Activated CD4-positive, alpha-beta T cell treated with anti-CD3 and anti-CD28 coated beads for 36 hours (primary cell): Measurements from ENCODE around the gene HMOX2. TPM values are rescaled to one million over a fixed set of nuclear protein-coding genes. Genes with fewer than 3 reads are reported as not detected.

Experiments used
- ATAC-seq: fragments of 200-7000 bp; cut with Tn5 transposase; one replicate; pipeline ENCODE4 v1.10.0; 2021; ENCODE audit warnings: mild to moderate bottlenecking, moderate library complexity
- CTCF ChIA-PET: fragments of 350-600 bp; sonication (Branson Sonifier 250); formaldehyde crosslinking; loops from one replicate; lab custom pipeline; 2021; ENCODE audit warnings: antibody characterized with exemption; lab: Charles Lee
- POLR2A ChIA-PET: fragments of 350-600 bp; sonication (Branson Sonifier 250); formaldehyde crosslinking; loops from one replicate; lab custom pipeline; 2021; ENCODE audit warnings: antibody characterized with exemption, inconsistent platforms; lab: Charles Lee
- DNase-seq: peaks from one replicate; pipeline ENCODE4 v3.0.0-alpha.2; 2020
- H3K27ac Mint-ChIP-seq: one replicate; pipeline ENCODE4 v1.8.0; 2021; ENCODE audit warnings: mixed read lengths
- H3K27me3 Mint-ChIP-seq: one replicate; pipeline ENCODE4 v1.8.0; 2021; ENCODE audit warnings: mixed read lengths
- H3K36me3 Mint-ChIP-seq: one replicate; pipeline ENCODE4 v1.8.0; 2021; ENCODE audit warnings: low read depth, mixed read lengths
- H3K4me1 Mint-ChIP-seq: one replicate; pipeline ENCODE4 v1.8.0; 2021; ENCODE audit warnings: mixed read lengths
- H3K4me3 Mint-ChIP-seq: one replicate; pipeline ENCODE4 v1.8.0; 2021; ENCODE audit warnings: mild to moderate bottlenecking, moderate library complexity, mixed read lengths
- H3K9me3 Mint-ChIP-seq: one replicate; pipeline ENCODE4 v1.8.0; 2021; ENCODE audit warnings: low read depth, mixed read lengths
- intact Hi-C, 2 experiments: fragments of 100-400 bp; cut with DNase I in 1 of 2; cut with micrococcal nuclease in 1 of 2; formaldehyde crosslinking; loops; one replicate each; pipeline versions ENCODE4 v1.14.2 to v1.15.1; 2022 to 2024; cut with DNase I, micrococcal nuclease
- total RNA-seq, 2 experiments: library from RNA; stranded (reverse); gene quantifications; one replicate each; pipeline ENCODE4 v1.2.3, GENCODE V29; 2021

HMOX2 gene
- total RNA-seq, 2 experiments from 2014 or later, result 67.7 to 80.2 TPM

GRCh38 chr16:4512473-4512872 lies 36.3 kb downstream of the HMOX2 start:
- intact Hi-C loops, result no loop called here
- H3K9me3 Mint-ChIP-seq, result no peaks in the 10 kb centered on the region
- CTCF ChIA-PET, result interaction anchor here (1.4 kb wide), 1 partner anchor 49 kb away, joined by 5 read pairs; no protein-coding TSS in a partner anchor
- H3K27ac Mint-ChIP-seq, result no peak overlapping the region
- ATAC-seq (no peak), DNase-seq (no peak)
- H3K4me3 Mint-ChIP-seq, result no peak overlapping the region
- POLR2A ChIA-PET, result no interaction called here
- peaks cover 43% of the 10 kb centered on the region for H3K36me3 Mint-ChIP-seq
- no peaks in the 10 kb centered on the region for H3K27me3 Mint-ChIP-seq
- H3K4me1 Mint-ChIP-seq, result peaks cover 41% of the 10 kb centered on the region

DNA sequence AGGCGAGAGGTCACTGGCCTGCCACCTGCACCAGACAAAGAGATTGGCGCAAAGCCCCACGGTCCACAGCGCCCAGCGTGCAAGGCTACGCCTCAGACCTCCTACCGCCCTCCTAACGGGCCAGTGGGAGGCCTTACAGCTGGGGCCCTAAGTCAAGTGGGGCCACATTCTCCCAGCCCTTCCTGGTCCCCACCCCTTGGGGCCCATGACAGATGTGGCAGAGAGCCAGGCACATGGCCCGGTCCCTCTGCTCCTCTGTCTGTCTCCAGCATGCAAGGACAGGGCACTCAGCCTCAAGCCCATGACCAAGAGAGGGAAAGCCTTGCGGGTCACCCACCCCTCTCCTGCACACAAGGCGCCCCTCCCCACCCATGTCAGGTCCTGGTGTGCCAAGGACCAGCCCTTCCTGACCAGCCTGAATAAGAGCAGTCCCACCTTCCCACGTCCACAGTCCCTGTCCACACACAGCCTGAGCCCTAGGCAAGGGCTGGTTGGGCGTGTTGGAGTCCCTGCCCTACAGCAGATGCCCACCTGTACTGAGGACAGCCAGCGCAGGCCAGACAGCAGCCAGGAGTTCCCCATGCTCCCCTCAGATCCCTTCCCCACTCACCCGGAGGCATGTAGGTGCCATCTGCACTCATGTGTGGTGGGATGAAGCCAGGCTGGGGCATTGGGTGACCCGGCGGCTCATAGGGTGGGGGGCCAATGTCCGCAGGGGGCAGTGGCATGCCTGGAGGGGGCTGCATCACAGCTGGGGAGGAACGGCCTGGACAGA lies 37.1 kb downstream of the HMOX2 start:
- CTCF ChIA-PET, result interaction anchor here (0.6 to 3.5 kb wide), 3 partner anchors 7 to 243 kb away, joined by 3 to 19 read pairs (median 11); no protein-coding TSS in a partner anchor
- ATAC-seq (no peak), DNase-seq (no peak)
- peaks cover 39% of the 10 kb centered on the region for H3K4me1 Mint-ChIP-seq
- H3K27me3 Mint-ChIP-seq, result no peaks in the 10 kb centered on the region
- peak overlapping the region; percentile 40 for H3K27ac Mint-ChIP-seq
- H3K9me3 Mint-ChIP-seq, result no peaks in the 10 kb centered on the region
- intact Hi-C loops, result no loop called here
- H3K4me3 Mint-ChIP-seq, result no peak overlapping the region
- POLR2A ChIA-PET, result no interaction called here
- peaks cover 35% of the 10 kb centered on the region for H3K36me3 Mint-ChIP-seq

DNA sequence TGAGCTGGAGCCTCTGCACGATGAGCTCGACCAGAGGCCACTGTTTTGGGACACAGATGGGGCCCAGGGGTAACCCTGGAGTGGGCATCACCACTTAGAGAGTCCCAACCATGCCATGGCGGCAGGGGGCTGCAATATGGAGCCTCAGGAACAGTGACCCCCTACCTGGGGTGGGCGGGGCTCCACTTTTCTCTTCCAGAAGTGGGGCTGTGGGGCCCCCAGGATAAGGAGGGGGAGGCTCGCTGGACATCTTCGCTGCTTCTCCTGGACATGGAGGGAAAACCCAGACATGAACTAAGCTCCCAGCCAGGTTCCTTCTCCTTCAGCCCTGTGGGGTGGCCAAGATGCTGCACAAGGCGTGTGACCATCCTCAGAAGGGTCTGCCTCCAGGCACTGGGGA lies 37.7 kb downstream of the HMOX2 start:
- intact Hi-C loops, result no loop called here

GRCh38 chr16:4514606-4515005 lies 38.4 kb downstream of the HMOX2 start:
- DNase-seq, result no peak
- ChIA-PET CTCF (interaction anchor here (0.9 to 3.5 kb wide), 6 partner anchors 9 to 109 kb away, joined by 3 to 19 read pairs (median 7); no protein-coding TSS in a partner anchor), POLR2A (interaction anchor here (0.7 kb wide), 1 partner anchor 429 kb away, joined by 3 read pairs; no protein-coding TSS in a partner anchor)
- Mint-ChIP-seq H3K27ac (peak overlapping the region; percentile 68), H3K9me3 (no peaks in the 10 kb centered on the region), H3K36me3 (peaks cover 25% of the 10 kb centered on the region), H3K4me3 (no peak overlapping the region), H3K27me3 (no peaks in the 10 kb centered on the region), H3K4me1 (peaks cover 43% of the 10 kb centered on the region)
- intact Hi-C loops, result no loop called here
- ATAC-seq, result no peak

More for the DNA sequence above, 37.7 kb downstream of the HMOX2 start:
- CTCF ChIA-PET, result interaction anchor here (0.6 to 3.5 kb wide), 4 partner anchors 8 to 243 kb away, joined by 3 to 19 read pairs (median 10); no protein-coding TSS in a partner anchor
- H3K27ac Mint-ChIP-seq, result peak overlapping the region; percentile 37
- H3K27me3 Mint-ChIP-seq, result no peaks in the 10 kb centered on the region
- H3K4me3 Mint-ChIP-seq, result no peak overlapping the region
- H3K4me1 Mint-ChIP-seq, result peaks cover 43% of the 10 kb centered on the region
- POLR2A ChIA-PET, result no interaction called here
- no peak for ATAC-seq
- DNase-seq, result no peak
- H3K9me3 Mint-ChIP-seq, result no peaks in the 10 kb centered on the region
- H3K36me3 Mint-ChIP-seq, result peaks cover 31% of the 10 kb centered on the region

GRCh38 chr16:4515611-4516233 lies 39.5 kb downstream of the HMOX2 start:
- H3K4me1 Mint-ChIP-seq, result peaks cover 43% of the 10 kb centered on the region
- H3K9me3 Mint-ChIP-seq, result no peaks in the 10 kb centered on the region
- no peaks in the 10 kb centered on the region for H3K27me3 Mint-ChIP-seq
- intact Hi-C loops, result loop anchor here in 1 of 2 experiments (2.0 kb wide), 1 partner anchor 69 kb away; no protein-coding TSS in a partner anchor
- H3K36me3 Mint-ChIP-seq, result peaks cover 16% of the 10 kb centered on the region
- DNase-seq (no peak), ATAC-seq (peak; percentile 42)
- peak overlapping the region; percentile 15 for H3K4me3 Mint-ChIP-seq
- POLR2A ChIA-PET, result no interaction called here
- CTCF ChIA-PET, result interaction anchor here (0.6 to 3.5 kb wide), 6 partner anchors 10 to 113 kb away, joined by 3 to 19 read pairs (median 7); no protein-coding TSS in a partner anchor
- H3K27ac Mint-ChIP-seq, result peak overlapping the region; percentile 68

GRCh38 chr16:4517812-4518680 lies 41.8 kb downstream of the HMOX2 start:
- ChIA-PET CTCF (interaction anchor here (0.6 to 2.6 kb wide), 6 partner anchors 11 to 147 kb away, joined by 3 to 8 read pairs (median 4); no protein-coding TSS in a partner anchor), POLR2A (no interaction called here)
- H3K4me3 Mint-ChIP-seq, result no peak overlapping the region
- no peaks in the 10 kb centered on the region for H3K9me3 Mint-ChIP-seq
- no peaks in the 10 kb centered on the region for H3K27me3 Mint-ChIP-seq
- intact Hi-C loops, result loop anchor here in 1 of 2 experiments (1.0 to 2.0 kb wide), 2 partner anchors 30 to 67 kb away; no protein-coding TSS in a partner anchor
- DNase-seq (peak; percentile 38), ATAC-seq (no peak)
- peaks cover 39% of the 10 kb centered on the region for H3K4me1 Mint-ChIP-seq
- H3K36me3 Mint-ChIP-seq, result peaks cover 3% of the 10 kb centered on the region
- peak overlapping the region; percentile 47 for H3K27ac Mint-ChIP-seq

DNA sequence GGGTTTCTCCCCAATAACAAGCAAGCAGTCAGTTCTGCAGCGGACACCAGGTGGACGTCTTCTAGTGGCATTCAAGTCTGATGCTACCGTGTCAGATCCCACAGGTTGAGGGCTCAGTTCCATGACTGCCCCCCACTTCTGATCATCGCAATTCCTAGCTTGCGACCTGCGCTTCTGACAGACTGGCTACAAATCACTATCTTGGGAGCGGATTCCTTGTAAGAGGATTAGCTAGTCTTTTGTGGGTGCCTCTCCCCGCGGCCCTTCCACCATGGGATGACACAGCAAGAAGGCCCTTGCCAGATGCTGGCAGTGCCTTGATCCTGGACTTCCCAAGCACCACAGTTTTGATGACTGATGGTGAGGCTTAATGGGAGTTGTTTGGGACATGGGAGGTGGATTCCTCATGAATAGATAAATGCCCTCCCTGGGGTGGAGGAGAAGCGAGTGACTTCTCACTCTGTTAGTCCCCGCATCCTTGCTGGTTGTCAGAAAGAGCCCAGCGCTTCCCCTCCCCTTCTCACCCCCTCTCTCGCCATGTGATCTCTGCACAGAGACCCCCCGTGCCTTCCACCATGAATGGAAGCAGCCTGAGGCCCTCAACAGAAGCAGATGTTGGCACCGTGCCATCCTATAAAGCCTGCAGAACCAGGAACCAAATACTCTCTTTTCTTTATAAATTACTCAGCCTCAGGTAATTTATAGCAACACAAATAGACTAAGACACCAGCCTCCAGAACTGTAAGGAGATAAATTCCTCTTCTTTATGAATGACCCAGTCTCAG lies 43.3 kb downstream of the HMOX2 start:
- ChIA-PET POLR2A (interaction anchor here (0.9 kb wide), 1 partner anchor 19 kb away, joined by 3 read pairs; no protein-coding TSS in a partner anchor), CTCF (interaction anchor here (0.7 to 2.6 kb wide), 4 partner anchors 10 to 38 kb away, joined by 3 to 8 read pairs (median 4); no protein-coding TSS in a partner anchor)
- H3K27ac Mint-ChIP-seq, result no peak overlapping the region

GRCh38 chr16:4520913-4521312 lies 44.7 kb downstream of the HMOX2 start:
- POLR2A ChIA-PET, result no interaction called here
- intact Hi-C loops, result no loop called here

More for the DNA sequence above, 43.3 kb downstream of the HMOX2 start:
- Mint-ChIP-seq H3K4me1 (peaks cover 26% of the 10 kb centered on the region), H3K36me3 (no peaks in the 10 kb centered on the region), H3K4me3 (no peak overlapping the region), H3K9me3 (no peaks in the 10 kb centered on the region), H3K27me3 (no peaks in the 10 kb centered on the region)
- ATAC-seq (no peak), DNase-seq (no peak)
- intact Hi-C loops, result no loop called here

DNA sequence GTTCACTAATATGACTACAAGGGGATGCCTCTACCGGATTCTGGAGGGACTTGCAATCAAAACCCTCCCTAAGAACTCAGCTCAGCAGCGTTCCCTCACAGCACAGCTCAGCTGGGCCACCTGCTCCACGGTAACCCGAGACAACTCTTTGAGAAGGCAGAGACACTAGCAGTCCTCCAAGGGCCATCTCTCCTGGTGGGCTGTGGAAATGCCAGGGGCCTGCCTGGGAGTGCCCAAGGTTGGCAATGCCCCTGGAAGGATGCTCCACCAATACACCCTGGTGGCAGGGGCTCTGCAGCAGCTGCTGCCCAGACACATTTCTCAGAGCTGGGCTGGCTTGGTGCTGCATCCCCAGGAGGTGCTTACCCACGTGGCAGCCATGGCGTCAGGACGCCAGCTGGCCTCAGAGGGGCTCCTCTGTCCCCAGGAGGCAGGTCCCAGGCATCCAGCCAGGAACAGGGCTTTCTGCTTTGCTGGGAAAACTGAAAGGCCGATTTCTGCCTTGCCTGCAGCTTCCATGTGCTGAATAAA lies 45.9 kb downstream of the HMOX2 start:
- no peaks in the 10 kb centered on the region for H3K9me3 Mint-ChIP-seq
- peaks cover 3% of the 10 kb centered on the region for H3K36me3 Mint-ChIP-seq
- POLR2A ChIA-PET, result no interaction called here
- H3K4me1 Mint-ChIP-seq, result peaks cover 13% of the 10 kb centered on the region
- intact Hi-C loops, result no loop called here
- CTCF ChIA-PET, result interaction anchor here (1.3 to 2.6 kb wide), 2 partner anchors 15 to 26 kb away, joined by 4 to 12 read pairs; no protein-coding TSS in a partner anchor
- no peaks in the 10 kb centered on the region for H3K27me3 Mint-ChIP-seq
- no peak for DNase-seq
- no peak overlapping the region for H3K4me3 Mint-ChIP-seq
- no peak overlapping the region for H3K27ac Mint-ChIP-seq
- ATAC-seq, result no peak

More at GRCh38 chr16:4520913-4521312, 44.7 kb downstream of the HMOX2 start:
- H3K4me3 Mint-ChIP-seq, result no peak overlapping the region
- peaks cover 13% of the 10 kb centered on the region for H3K4me1 Mint-ChIP-seq
- H3K36me3 Mint-ChIP-seq, result no peaks in the 10 kb centered on the region
- DNase-seq, result no peak
- H3K27me3 Mint-ChIP-seq, result no peaks in the 10 kb centered on the region
- CTCF ChIA-PET, result interaction anchor here (1.2 kb wide), 1 partner anchor 28 kb away, joined by 3 read pairs; no protein-coding TSS in a partner anchor
- H3K9me3 Mint-ChIP-seq, result no peaks in the 10 kb centered on the region
- no peak for ATAC-seq
- H3K27ac Mint-ChIP-seq, result peak overlapping the region; percentile 19

GRCh38 chr16:4523686-4524085 lies 47.5 kb downstream of the HMOX2 start:
- Mint-ChIP-seq H3K36me3 (peaks cover 3% of the 10 kb centered on the region), H3K9me3 (no peaks in the 10 kb centered on the region), H3K4me1 (peaks cover 16% of the 10 kb centered on the region), H3K27ac (no peak overlapping the region), H3K4me3 (no peak overlapping the region), H3K27me3 (no peaks in the 10 kb centered on the region)
- ATAC-seq (no peak), DNase-seq (no peak)
- POLR2A ChIA-PET, result no interaction called here
- intact Hi-C loops, result no loop called here
- CTCF ChIA-PET, result interaction anchor here (2.6 kb wide), 1 partner anchor 25 kb away, joined by 12 read pairs; no protein-coding TSS in a partner anchor
